NCI-H2029 (cell line): ENCODE results near the gene DSG3.
"Not testable (repeated sequence)": the region's sequence is repeated elsewhere in the genome, so short reads cannot be mapped to it uniquely, and the experiment has no call there.

Source experiments
- DNase-seq: peaks from one replicate; lab custom pipeline; 2025; lab: John Stamatoyannopoulos, UW

DSG3 gene

GRCh38 chr18:31493171-31493570, 45.6 kb downstream of the DSG3 start:
- no peak for DNase-seq

- no peak for DNase-seq
Measured at GRCh38 chr18:31493941-31494340, 46.4 kb downstream of the DSG3 start.

DNA sequence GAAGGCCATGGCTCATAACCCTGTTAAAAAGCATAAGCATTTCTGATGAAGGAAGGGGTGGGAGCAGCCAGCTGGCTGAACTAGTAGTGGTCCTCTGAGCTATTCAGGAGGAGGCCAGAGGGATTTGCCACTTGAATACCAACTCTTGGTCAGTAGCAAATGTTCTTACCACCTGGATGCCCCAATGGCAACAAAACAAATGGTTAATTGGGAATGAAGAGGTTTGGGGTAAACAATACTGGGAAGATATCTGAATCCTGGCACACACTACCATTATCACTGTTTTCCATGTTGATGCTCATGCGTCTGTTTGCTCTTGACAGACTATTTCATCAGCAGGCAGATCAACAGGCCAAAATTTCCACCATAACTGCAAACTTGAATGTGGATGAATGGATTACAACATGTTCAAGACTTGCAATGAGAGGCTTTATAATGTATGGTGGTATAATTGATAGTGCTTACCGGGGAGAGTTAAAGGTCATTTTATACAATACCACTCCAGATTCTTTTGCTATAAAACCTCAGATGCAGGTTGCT, 47.2 kb downstream of the DSG3 start:
- DNase-seq, result not testable (repeated sequence)

DNA sequence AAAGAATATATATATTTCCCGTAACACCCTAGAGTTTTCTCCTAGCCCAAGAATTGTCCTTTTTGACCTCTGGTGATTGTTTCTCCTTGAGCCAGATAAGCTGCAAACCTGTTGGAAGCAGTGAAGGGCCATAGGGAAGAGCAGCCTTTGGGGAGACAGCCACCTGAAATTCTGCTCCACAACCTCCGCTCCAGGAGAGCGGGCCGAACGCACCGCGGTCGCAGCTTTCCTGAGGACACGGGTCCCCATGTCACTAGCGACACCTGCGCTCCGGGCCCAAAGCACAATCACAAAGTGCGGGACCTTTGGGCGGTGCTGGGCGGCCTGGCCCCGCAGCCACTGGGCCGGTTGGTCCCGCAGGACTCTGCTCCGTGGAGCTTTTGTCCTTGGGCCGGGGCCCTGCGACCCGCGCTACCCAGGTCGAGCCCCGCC, 49.9 kb downstream of the DSG3 start:
- DNase-seq, result no peak

DNA sequence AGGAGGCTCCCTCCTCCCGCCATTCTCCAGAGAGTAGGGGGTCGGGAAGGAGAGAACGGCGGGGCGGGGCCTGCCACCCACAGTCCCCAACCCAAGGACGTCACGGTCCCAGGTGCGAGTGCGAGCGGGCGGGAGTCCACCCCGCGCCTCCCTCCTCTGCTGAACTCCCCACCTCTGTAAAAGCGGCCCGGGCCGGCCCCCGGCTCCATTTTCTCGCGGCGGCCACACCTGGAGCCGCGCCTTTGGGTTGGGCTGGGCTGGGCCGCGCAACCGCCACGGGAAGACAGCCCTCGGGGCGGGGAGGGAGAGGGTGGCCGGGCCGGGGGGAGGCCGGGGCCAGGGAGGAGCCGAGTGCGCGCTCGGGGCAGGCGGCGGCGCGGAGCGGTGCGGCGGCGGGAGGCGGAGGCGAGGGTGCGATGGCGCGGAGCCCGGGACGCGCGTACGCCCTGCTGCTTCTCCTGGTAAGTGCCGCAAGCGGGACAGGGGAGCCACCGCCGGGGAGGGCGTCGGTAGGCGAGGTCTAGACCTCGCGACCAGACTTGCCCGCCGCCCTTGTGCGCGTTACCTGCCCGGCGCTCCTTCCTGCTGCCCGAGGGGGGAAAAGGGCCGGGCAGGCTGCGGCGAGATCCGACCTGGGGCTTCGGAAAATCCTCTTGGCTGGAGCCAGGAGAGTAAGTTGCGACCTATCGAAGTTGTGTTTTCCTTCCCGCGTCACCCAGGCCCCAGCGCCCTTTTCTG, 50.5 kb downstream of the DSG3 start, which contains the start of gene DSG2:
TSS of gene DSG2 (plus strand) at position 342 of the 738 bp plus-strand sequence. CDS start at position 417, 75 bp downstream.
- DNase-seq, result no peak

DNA sequence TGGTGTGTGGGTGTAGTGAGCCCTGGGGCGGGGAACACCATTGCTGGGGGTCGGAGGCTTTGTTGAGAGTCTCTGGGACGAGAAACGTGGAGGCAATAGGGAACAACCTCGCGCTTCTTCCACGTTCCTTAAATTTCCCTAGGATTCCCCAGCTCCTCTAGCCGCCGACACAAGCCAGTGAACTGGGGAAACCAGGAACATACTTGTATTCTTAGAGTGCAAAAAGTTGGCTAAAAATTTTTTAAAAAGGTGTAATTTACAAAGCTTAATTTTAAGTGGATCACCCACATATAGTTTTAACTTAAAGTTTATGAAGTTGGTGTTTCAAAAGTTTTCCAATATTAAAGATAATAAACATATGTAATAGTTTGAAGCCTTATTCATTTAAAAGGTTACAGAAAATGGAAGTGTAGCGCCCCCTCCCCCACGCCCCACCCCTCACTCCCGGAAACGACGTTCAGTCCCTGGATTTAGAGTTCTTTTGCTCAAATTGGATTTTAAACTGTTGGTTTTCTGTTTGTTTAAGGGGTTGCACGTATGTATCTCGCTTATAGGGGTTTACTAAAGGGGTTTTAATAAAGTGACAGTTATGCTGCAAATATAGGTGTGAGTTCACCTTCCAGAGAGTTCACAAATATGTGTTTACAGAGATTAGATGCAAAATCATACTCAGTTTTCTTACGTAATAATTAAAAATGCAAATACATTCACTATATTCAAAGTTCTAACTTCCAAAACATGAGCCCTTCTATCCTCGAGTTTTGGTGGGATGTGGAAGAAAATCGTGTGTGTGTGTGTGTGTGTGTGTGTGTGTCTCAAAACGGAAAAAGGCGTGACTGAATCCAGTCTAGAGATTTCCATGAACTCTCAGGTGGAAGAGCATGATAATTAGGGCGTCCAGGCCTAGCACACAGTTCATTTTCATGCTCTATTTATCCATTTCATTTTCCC, 51.3 kb downstream of the DSG3 start:
- no peak for DNase-seq

GRCh38 chr18:31500051-31500688, 52.6 kb downstream of the DSG3 start:
- no peak for DNase-seq

GRCh38 chr18:31503011-31503410, 55.5 kb downstream of the DSG3 start:
- DNase-seq, result no peak

GRCh38 chr18:31504455-31505147, 57.1 kb downstream of the DSG3 start:
- no peak for DNase-seq

DNA sequence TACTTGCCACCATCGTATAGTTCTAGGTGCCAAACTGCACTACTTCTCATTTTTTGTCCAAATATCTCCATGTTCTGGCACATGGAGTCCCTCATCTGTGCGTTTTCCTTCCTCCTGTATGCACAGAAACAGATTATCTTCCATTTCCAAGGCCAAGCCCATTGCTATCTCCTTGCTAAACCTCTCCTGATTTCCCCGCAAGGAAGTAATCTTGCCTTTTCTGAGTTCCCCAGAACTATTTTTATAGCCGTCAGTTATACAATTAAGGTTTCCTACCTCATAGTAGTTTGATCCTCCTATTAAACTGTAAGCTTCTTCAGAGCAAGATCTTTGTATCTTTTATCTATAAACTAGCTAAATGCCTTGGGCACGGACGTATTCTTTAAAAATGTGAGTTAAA, 57.6 kb downstream of the DSG3 start:
- no peak for DNase-seq

DNA sequence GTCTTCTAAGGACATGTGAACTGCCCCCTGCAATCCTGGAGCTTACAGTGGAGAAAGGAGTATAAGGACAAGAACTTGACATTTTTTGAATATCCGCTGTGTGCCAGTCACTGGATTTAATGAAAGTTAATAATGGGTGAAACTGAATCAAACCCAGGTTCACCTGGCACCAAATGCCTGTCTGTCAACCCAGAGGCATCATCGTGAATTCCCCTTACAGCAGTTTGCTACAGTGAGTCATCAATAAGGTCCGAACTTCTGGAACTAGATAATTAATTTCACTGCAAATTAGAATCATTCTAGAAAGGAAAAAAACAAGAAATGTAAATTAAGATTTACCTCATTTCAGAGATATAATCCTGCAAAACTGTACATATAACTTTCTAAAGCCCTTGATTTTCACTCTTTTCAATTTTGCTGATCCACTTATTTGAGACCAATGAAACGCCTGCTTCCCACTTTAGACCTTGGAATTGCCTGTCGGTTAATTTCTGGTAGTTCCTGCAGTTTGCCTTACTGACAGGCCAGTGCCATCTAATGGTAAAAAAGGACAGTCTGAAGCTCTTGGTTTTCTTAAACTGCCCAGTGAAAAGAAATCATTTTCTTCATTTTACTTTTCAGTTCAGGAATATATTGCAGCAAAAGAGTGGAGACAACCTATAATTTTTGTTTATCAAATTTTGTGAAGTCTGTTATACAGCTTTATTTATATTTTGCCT, 58.6 kb downstream of the DSG3 start:
- no peak for DNase-seq

GRCh38 chr18:31507124-31507523, 59.6 kb downstream of the DSG3 start:
- DNase-seq, result not testable (repeated sequence)

GRCh38 chr18:31508781-31509180, 61.2 kb downstream of the DSG3 start:
- no peak for DNase-seq

DNA sequence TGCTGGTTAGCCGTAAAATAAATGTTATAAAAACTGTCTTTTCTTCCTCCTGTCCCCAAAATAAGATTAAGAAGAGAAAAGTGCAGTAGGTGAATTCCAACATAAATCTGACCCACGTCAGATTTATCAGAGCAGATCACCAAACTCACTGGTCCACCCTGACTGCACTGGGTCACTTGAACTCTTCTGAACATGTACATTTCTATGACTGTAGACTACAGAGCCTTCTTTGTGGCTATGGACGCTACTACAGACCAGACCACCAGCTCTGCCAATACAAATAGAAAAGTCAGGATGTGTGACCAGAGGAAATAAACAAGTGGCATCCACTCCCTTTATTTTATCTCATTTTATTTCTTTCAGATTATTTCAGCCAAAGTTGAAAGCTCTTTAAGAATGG, 62.0 kb downstream of the DSG3 start:
- no peak for DNase-seq

DNA sequence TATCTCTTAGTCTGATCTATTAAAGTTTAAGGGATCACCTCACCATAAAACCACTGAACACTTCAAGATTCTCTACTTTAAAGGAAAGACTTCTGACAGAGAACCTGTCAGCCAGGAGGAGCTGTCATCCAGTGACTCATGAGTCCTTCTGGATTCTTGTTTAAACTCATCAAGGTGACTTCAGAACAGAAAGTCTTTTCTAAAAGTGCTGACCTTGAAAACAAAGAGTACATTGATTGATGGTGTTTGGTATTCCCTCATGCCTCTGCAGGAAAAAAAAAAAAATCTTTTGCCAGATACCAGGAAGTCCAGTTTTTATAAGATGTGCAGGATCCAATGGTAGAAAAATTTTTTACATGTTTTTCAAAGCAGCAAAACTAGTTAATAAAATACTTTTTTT, 62.8 kb downstream of the DSG3 start:
- DNase-seq, result no peak

GRCh38 chr18:31511098-31511497, 63.6 kb downstream of the DSG3 start:
- DNase-seq, result no peak

DNA sequence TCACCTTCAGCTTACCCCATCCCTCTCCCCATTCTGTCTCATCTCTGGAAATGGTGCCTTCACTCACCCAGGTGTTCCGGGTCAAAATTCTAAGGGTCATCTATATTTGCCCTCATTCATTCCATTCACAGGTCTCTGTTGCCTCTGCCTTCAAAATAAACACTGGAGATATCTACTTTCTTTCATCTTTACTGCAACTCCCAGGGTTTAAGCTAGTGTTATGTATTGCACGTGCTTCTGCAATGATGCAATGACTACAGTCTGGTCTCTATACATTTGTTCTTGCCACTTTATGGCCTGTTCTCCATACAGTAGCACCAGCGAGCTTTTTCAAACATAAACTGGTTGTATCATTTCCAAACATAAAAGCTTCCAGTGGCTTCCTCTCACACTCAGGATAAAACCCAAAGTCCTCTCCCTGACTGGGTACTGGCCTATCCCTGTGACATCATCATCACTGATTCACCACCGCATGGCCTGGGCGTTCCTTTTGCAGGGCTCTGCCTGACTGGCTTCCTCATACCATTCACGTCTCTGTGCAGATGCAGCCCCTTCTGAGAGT, 64.7 kb downstream of the DSG3 start:
- no peak for DNase-seq

GRCh38 chr18:31513189-31513935, 65.8 kb downstream of the DSG3 start:
- no peak for DNase-seq

GRCh38 chr18:31516437-31516836, 68.9 kb downstream of the DSG3 start:
- DNase-seq, result no peak

GRCh38 chr18:31526374-31526773, 78.8 kb downstream of the DSG3 start:
- no peak for DNase-seq
